Islet precursor cell (in vitro differentiated cells): ENCODE measurements around the gene SBNO2.
"Not testable (repeated sequence)": the region's sequence is repeated elsewhere in the genome, so short reads cannot be mapped to it uniquely, and the experiment has no call there.

ENCODE experiments used
- DNase-seq: peaks from one replicate; pipeline ENCODE4 v3.0.0-alpha.2; 2018

SBNO2 gene

GRCh38 chr19:1208830-1209229, 34.8 kb upstream of the SBNO2 start:
- DNase-seq = not testable (repeated sequence)

- peak; percentile 43 for DNase-seq
These were observed 32.9 kb upstream of the SBNO2 start for GRCh38 chr19:1206864-1207450.

- peak; percentile 53 for DNase-seq
These were observed 32.2 kb upstream of the SBNO2 start for GRCh38 chr19:1206150-1206863.

- DNase-seq = peak; percentile 99
These were observed 31.3 kb upstream of the SBNO2 start, which contains the start of gene STK11 for GRCh38 chr19:1205114-1206099. STK11 (plus strand) TSS chr19:1205778; CDS start chr19:1206914, 1,136 bp downstream.

GRCh38 chr19:1200614-1201013, 26.5 kb upstream of the SBNO2 start:
- DNase-seq = not testable (repeated sequence)

- DNase-seq = no peak
These were observed 25.5 kb upstream of the SBNO2 start for GRCh38 chr19:1199531-1199930.

GRCh38 chr19:1189419-1189818, 15.4 kb upstream of the SBNO2 start:
- peak; percentile 95 for DNase-seq

- DNase-seq = peak; percentile 98
These were observed 9.6 kb upstream of the SBNO2 start for GRCh38 chr19:1183543-1184172.

GRCh38 chr19:1182727-1183126, 8.7 kb upstream of the SBNO2 start:
- DNase-seq = peak; percentile 68

- DNase-seq = no peak
These were observed 8.0 kb upstream of the SBNO2 start for GRCh38 chr19:1182068-1182467.

- DNase-seq = peak; percentile 82
These were observed 7.5 kb upstream of the SBNO2 start for GRCh38 chr19:1181606-1182005.

GRCh38 chr19:1177322-1178114, 3.5 kb upstream of the SBNO2 start:
- peak; percentile 64 for DNase-seq

GRCh38 chr19:1173159-1173844, 766 bp downstream of the SBNO2 start:
- DNase-seq = peak; percentile 62

- peak; percentile 67 for DNase-seq
These were observed 1.5 kb downstream of the SBNO2 start for GRCh38 chr19:1172353-1173158.

GRCh38 chr19:1171755-1172352, 2.2 kb downstream of the SBNO2 start:
- no peak for DNase-seq

GRCh38 chr19:1170938-1171754, 2.9 kb downstream of the SBNO2 start:
- DNase-seq = no peak

- DNase-seq = no peak
These were observed 3.9 kb downstream of the SBNO2 start for GRCh38 chr19:1169921-1170885.

- DNase-seq = no peak
These were observed 4.7 kb downstream of the SBNO2 start for GRCh38 chr19:1169411-1169791.
